Measurements from ENCODE around the gene VPS37B. TPM values are rescaled to one million over a fixed set of nuclear protein-coding genes. Genes with fewer than 3 reads are reported as not detected.

The VPS37B gene
- total and polyA plus RNA-seq, 5 donors: 17.9 to 22.2 (median 19.3) TPM

Other genes with a start within 250 kb of the VPS37B start
- gene HCAR2, start 192.8 kb downstream of the VPS37B start, total RNA-seq: under 1 TPM in 1 of 4 donors, not detected in 3; 0.58 TPM
- gene HCAR2, start 192.8 kb downstream of the VPS37B start, polyA plus RNA-seq: 0.16 TPM
- gene HCAR3, start 179.3 kb downstream of the VPS37B start, total RNA-seq: not detected
- 0.05 TPM for gene HCAR3, start 179.3 kb downstream of the VPS37B start, polyA plus RNA-seq
- gene HCAR1, start 165.3 kb downstream of the VPS37B start, total RNA-seq: under 1 TPM in 3 of 4 donors, not detected in 1; 0.08 to 0.12 (median 0.11) TPM
- gene HCAR1, start 165.3 kb downstream of the VPS37B start, polyA plus RNA-seq: 0.20 TPM
- 10 to 100 TPM; 25.1 to 26.5 (median 26.0) TPM for gene DENR, start 143.3 kb downstream of the VPS37B start, total RNA-seq
- 16.5 TPM for gene DENR, start 143.3 kb downstream of the VPS37B start, polyA plus RNA-seq
- gene CCDC62, start 121.6 kb downstream of the VPS37B start, total RNA-seq: 1 to 10 TPM in 2 of 4 donors, under 1 TPM in 2; 0.88 to 1.4 (median 1.1) TPM
- gene CCDC62, start 121.6 kb downstream of the VPS37B start, polyA plus RNA-seq: 0.07 TPM
- gene HIP1R, start 60.7 kb downstream of the VPS37B start, total RNA-seq: 10 to 100 TPM; 25.0 to 48.7 (median 34.2) TPM
- 34.9 TPM for gene HIP1R, start 60.7 kb downstream of the VPS37B start, polyA plus RNA-seq
- 1 to 10 TPM; 6.0 to 7.0 (median 6.7) TPM for gene ABCB9, start 70.3 kb upstream of the VPS37B start, total RNA-seq
- gene ABCB9, start 70.3 kb upstream of the VPS37B start, polyA plus RNA-seq: 5.2 TPM
- 10 to 100 TPM in 3 of 4 donors, 1 to 10 TPM in 1; 9.6 to 17.8 (median 14.7) TPM for gene OGFOD2, start 79.1 kb upstream of the VPS37B start, total RNA-seq
- 14.6 TPM for gene OGFOD2, start 79.1 kb upstream of the VPS37B start, polyA plus RNA-seq
- 100 to 1,000 TPM; 158 to 185 (median 168) TPM for gene ARL6IP4, start 84.6 kb upstream of the VPS37B start, total RNA-seq
- 299 TPM for gene ARL6IP4, start 84.6 kb upstream of the VPS37B start, polyA plus RNA-seq